Gastrocnemius medialis (tissue), 4 donors: ENCODE results near the gene SPRED2. TPM values are rescaled to one million over a fixed set of nuclear protein-coding genes. Genes with fewer than 3 reads are reported as not detected.
A peak's percentile ranks its signal among the peaks of the same experiment; 100 is the strongest.

Source experiments
- ATAC-seq, 2 donors: fragments of 150-250 bp; one replicate each; pipeline ENCODE4 v1.9.1; 2016
- DNase-seq, 2 donors: peaks; one replicate each; pipeline ENCODE4 v3.0.0-alpha.2; 2019
- H3K27ac ChIP-seq, 4 donors: fragments of 200-600 bp; sonication (generic); 1 replicate in 1 of 4; 2 replicates in 3 of 4; pipeline ENCODE4 v1.5.1; 2016 to 2018; ENCODE audit warnings: mild to moderate bottlenecking in 2 of 4, moderate library complexity in 1 of 4
- H3K27me3 ChIP-seq, 3 donors: fragments of 200-600 bp; sonication (generic) in 2 of 3; 1 replicate in 1 of 3; 2 replicates in 2 of 3; pipeline versions ENCODE4 v1.5.1 to v1.6.0; 2016 to 2019; ENCODE audit warnings: mild to moderate bottlenecking in 1 of 3, moderate library complexity in 1 of 3
- H3K36me3 ChIP-seq, 2 donors: fragments of 200-600 bp; sonication (generic) in 1 of 2; one replicate each; pipeline ENCODE4 v1.5.1; 2017 to 2018
- H3K4me1 ChIP-seq, 2 donors: fragments of 200-600 bp; sonication (generic) in 1 of 2; one replicate each; pipeline ENCODE4 v1.5.1; 2016 to 2017; ENCODE audit warnings: mild to moderate bottlenecking in 2 of 2
- H3K4me3 ChIP-seq, 4 donors: fragments of 200-600 bp; sonication (generic) in 3 of 4; 1 replicate in 1 of 4; 2 replicates in 3 of 4; pipeline ENCODE4 v1.5.1; 2016 to 2019; ENCODE audit warnings: mild to moderate bottlenecking in 2 of 4
- H3K9me3 ChIP-seq, 3 donors: fragments of 200-600 bp; sonication (generic) in 2 of 3; 1 replicate in 1 of 3; 2 replicates in 2 of 3; pipeline ENCODE4 v1.5.1; 2016 to 2019
- CTCF ChIP-seq, 5 experiments: fragments of 450-650 bp in 3 of 5; fragments of 200-600 bp in 2 of 5; sonication (generic) in 2 of 5; IDR thresholded peaks in 4 of 5; conservative IDR thresholded peaks in 1 of 5; 1 replicate in 4 of 5; 2 replicates in 1 of 5; pipeline ENCODE4 v1.5.1; 2016 to 2019; ENCODE audit warnings: antibody characterized with exemption in 5 of 5, mild to moderate bottlenecking in 3 of 5, moderate library complexity in 3 of 5
- POLR2A ChIP-seq, 2 donors: fragments of 450-650 bp; IDR thresholded peaks; one replicate each; pipeline ENCODE4 v1.6.1; 2017; ENCODE audit warnings: antibody characterized with exemption in 2 of 2, mild to moderate bottlenecking in 2 of 2, moderate library complexity in 2 of 2
- in situ Hi-C, 4 donors: fragments of 200-750 bp; cut with MboI; loops; one replicate each; pipeline versions ENCODE4 v1.15.0 to v1.8.0; 2017; ENCODE audit warnings: low sequenced_read_pairs in 4 of 4
- intact Hi-C: fragments of 100-400 bp; cut with DNase I; formaldehyde crosslinking; loops from one replicate; pipeline ENCODE4 v1.15.1; 2023; ENCODE audit warnings: low total_unique reads
- total RNA-seq, 4 donors: library from RNA; depleted of rRNA; stranded (reverse); fragments of >200 nt; gene quantifications; one replicate each; pipeline versions ENCODE4 v1.1.0 to v1.2.3, GENCODE V29; 2016

SPRED2 gene, protein sequence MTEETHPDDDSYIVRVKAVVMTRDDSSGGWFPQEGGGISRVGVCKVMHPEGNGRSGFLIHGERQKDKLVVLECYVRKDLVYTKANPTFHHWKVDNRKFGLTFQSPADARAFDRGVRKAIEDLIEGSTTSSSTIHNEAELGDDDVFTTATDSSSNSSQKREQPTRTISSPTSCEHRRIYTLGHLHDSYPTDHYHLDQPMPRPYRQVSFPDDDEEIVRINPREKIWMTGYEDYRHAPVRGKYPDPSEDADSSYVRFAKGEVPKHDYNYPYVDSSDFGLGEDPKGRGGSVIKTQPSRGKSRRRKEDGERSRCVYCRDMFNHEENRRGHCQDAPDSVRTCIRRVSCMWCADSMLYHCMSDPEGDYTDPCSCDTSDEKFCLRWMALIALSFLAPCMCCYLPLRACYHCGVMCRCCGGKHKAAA
- 10 to 100 TPM in 1 of 4 donors, 1 to 10 TPM in 3; 4.1 to 12.5 (median 7.4) TPM for total RNA-seq

DNA sequence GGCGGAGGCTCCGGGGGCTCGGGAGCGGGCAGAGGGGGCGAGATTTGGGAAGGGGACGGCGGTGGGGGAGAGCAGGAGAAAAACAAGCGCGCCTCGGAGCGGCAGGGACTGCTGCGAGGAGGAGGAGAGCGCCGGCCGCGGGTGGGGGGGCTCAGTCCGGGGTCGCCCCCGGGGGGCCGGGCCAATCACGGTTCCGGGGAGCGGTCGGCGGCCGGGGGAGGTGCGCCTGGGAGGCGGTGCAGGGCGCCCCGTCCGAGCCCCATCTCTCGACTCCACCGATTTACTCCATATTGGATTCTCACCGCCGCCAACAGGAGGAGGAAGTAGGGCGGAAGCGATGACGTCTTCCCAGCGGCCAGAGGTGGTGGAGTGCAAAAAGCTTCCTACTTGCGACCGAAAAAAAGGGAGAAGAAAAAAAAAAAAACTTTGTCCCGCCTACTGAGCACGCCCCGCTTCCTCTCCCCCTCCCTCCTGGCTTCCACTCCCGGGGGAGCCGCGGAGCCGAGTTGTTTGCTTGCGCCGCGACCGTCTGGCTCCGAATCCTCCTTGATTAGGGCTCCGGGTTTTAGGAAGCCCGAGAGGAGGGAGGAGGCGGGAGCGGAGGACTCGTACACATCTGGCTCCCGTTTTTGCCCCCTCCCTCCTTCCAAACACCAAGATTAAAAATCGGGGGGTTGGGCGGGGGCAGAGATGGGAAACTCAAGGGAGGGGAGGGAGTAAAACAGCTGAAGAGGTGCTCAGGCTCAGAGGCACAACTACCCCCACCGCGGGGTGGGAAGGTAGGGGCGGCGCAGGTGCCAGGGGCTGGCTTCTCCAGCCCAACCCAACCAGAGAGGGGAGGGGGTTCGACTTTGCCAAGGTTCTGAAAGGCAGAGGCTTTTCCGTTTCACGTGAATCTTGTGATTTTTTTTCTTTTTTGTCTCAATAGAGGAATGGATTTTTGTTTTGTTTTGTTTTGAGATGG, at the start of gene SPRED2:
Gene SPRED2 (minus strand): TSS at position 373 of the 964 bp plus-strand sequence. CDS start 612 bp downstream, outside the sequence.
- Histone ChIP-seq H3K4me1 (peaks cover 22 to 23% of the 10 kb centered on the region in 2 donors), H3K27ac (peak within 1 kb of the TSS; percentile 75 to 88 (median 84)), H3K27me3 (no peaks in the 10 kb centered on the region), H3K4me3 (peak within 1 kb of the TSS; percentile 79 to 88 (median 84)), H3K36me3 (no peaks in the 10 kb centered on the region), H3K9me3 (no peaks in the 10 kb centered on the region)
- peak; percentile 85 to 89 for DNase-seq
- intact Hi-C loops (loop anchor here (1.0 to 10.0 kb wide), 9 partner anchors 60 to 1002 kb away; partner anchors contain the start of genes AFTPH, MEIS1, SERTAD2 and SLC1A4), in situ Hi-C loops (loop anchor here in 3 of 4 donors (10.0 to 25.0 kb wide), 3 partner anchors 170 to 370 kb away; partner anchors contain the start of gene CEP68 (in 1 of the 3))
- TF ChIP-seq POLR2A (IDR thresholded peaks at IDR 0.05) (peak; percentile 70 to 81), CTCF (IDR thresholded peaks at IDR 0.05 in 4 of 5, conservative IDR thresholded peaks at IDR 0.05 in 1 of 5) (peak in 1 of 5 experiments; percentile 25)
- peak; percentile 42 to 44 for ATAC-seq

GRCh38 chr2:65481961-65482360, 49.6 kb upstream of the SPRED2 start:
- Histone ChIP-seq H3K9me3 (no peaks in the 10 kb centered on the region), H3K4me1 (no peaks in the 10 kb centered on the region), H3K27me3 (no peaks in the 10 kb centered on the region), H3K4me3 (no peak overlapping the region), H3K27ac (no peak overlapping the region), H3K36me3 (no peaks in the 10 kb centered on the region)
- ATAC-seq = no peak
- intact Hi-C loops = no loop called here
- in situ Hi-C loops = no loop called here
- DNase-seq = no peak
- TF ChIP-seq CTCF (IDR thresholded peaks at IDR 0.05 in 4 of 5, conservative IDR thresholded peaks at IDR 0.05 in 1 of 5) (no peak), POLR2A (IDR thresholded peaks at IDR 0.05) (no peak)

- ATAC-seq (no peak), DNase-seq (no peak)
- in situ Hi-C loops (no loop called here), intact Hi-C loops (no loop called here)
- Histone ChIP-seq H3K4me1 (no peaks in the 10 kb centered on the region), H3K9me3 (no peaks in the 10 kb centered on the region), H3K4me3 (no peak overlapping the region), H3K27me3 (no peaks in the 10 kb centered on the region), H3K36me3 (no peaks in the 10 kb centered on the region), H3K27ac (no peak overlapping the region)
- TF ChIP-seq CTCF (IDR thresholded peaks at IDR 0.05 in 4 of 5, conservative IDR thresholded peaks at IDR 0.05 in 1 of 5) (no peak), POLR2A (IDR thresholded peaks at IDR 0.05) (no peak)
These were observed 47.1 kb upstream of the SPRED2 start for GRCh38 chr2:65479524-65479923.

- Histone ChIP-seq H3K4me1 (no peaks in the 10 kb centered on the region), H3K27me3 (no peaks in the 10 kb centered on the region), H3K4me3 (no peak overlapping the region), H3K36me3 (no peaks in the 10 kb centered on the region), H3K9me3 (no peaks in the 10 kb centered on the region), H3K27ac (no peak overlapping the region)
- ATAC-seq = no peak
- no peak for TF ChIP-seq POLR2A (IDR thresholded peaks at IDR 0.05)
- no peak for TF ChIP-seq CTCF (IDR thresholded peaks at IDR 0.05 in 4 of 5, conservative IDR thresholded peaks at IDR 0.05 in 1 of 5)
- in situ Hi-C loops (no loop called here), intact Hi-C loops (no loop called here)
- no peak for DNase-seq
These were observed 46.2 kb upstream of the SPRED2 start for GRCh38 chr2:65478498-65479135.
